Gastrocnemius medialis (tissue), 4 donors: ENCODE measurements around the gene ACSL6.

ENCODE experiments used
- POLR2A ChIP-seq, 2 donors: fragments of 450-650 bp; IDR thresholded peaks; one replicate each; pipeline ENCODE4 v1.6.1; 2017; ENCODE audit warnings: antibody characterized with exemption in 2 of 2, mild to moderate bottlenecking in 2 of 2, moderate library complexity in 2 of 2
- TF ChIP-seq, protein P1 (sequence below), 5 experiments: fragments of 450-650 bp in 3 of 5; fragments of 200-600 bp in 2 of 5; sonication (generic) in 2 of 5; IDR thresholded peaks in 4 of 5; conservative IDR thresholded peaks in 1 of 5; 1 replicate in 4 of 5; 2 replicates in 1 of 5; pipeline ENCODE4 v1.5.1; 2016 to 2019; ENCODE audit warnings: antibody characterized with exemption in 5 of 5, mild to moderate bottlenecking in 3 of 5, moderate library complexity in 3 of 5

DNA sequence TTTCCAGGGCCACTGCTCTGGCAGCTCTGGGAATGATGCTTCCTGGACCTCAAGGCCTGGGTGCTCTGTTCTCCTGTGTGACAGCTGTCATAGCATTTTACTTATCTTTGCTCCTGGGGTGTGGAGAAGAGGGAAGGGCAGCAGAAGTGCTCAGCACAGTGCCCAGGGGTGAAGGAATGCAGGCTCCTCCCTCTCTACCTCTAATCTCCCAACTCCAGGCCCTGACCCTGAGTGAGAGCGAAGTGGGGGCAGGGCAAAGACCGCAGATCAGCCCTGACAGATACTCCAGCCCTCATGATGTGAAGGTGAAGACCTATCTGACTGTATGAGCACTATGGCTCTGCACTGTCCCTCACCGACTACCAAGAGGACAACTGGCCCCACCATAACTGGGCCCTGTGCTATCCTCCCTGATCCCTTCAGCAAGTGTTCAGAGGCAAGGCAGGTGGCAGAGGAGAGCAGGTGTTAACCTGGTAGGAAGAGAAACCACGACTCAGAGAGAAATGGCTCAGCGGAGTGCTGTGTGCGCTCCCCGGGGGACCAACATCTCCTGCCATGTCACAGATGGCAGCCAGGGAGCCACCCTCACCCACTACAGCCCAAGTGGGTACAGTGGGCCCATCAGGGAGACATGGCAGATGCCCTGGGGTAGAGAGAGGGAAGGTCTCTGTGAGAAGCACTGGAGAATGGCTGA lies 16.8 kb downstream of the ACSL6 start:
- TF ChIP-seq, protein P1, sequence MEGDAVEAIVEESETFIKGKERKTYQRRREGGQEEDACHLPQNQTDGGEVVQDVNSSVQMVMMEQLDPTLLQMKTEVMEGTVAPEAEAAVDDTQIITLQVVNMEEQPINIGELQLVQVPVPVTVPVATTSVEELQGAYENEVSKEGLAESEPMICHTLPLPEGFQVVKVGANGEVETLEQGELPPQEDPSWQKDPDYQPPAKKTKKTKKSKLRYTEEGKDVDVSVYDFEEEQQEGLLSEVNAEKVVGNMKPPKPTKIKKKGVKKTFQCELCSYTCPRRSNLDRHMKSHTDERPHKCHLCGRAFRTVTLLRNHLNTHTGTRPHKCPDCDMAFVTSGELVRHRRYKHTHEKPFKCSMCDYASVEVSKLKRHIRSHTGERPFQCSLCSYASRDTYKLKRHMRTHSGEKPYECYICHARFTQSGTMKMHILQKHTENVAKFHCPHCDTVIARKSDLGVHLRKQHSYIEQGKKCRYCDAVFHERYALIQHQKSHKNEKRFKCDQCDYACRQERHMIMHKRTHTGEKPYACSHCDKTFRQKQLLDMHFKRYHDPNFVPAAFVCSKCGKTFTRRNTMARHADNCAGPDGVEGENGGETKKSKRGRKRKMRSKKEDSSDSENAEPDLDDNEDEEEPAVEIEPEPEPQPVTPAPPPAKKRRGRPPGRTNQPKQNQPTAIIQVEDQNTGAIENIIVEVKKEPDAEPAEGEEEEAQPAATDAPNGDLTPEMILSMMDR (IDR thresholded peaks at IDR 0.05 in 4 of 5, conservative IDR thresholded peaks at IDR 0.05 in 1 of 5): no peak
- TF ChIP-seq POLR2A (IDR thresholded peaks at IDR 0.05): no peak
